HepG2 (cell line): ENCODE data around the gene YIPF1. TPM values are rescaled to one million over a fixed set of nuclear protein-coding genes. Genes with fewer than 3 reads are reported as not detected.

ENCODE experiments used
- ATAC-seq: fragments of 200-7000 bp; cut with Tn5 transposase; 3 replicates; pipeline ENCODE4 v1.9.1; 2020; ENCODE audit warnings: mild to moderate bottlenecking, moderate library complexity
- BruUV-seq: library from RNA; stranded (reverse); fragments of 400-500 nt; replicated peaks from 2 replicates; lab custom pipeline; 2021; lab: Mats Ljungman, UMichigan
- CTCF ChIA-PET: fragments of 300-600 bp; formaldehyde crosslinking; extraction: SDS; loops from one replicate; lab custom pipeline; 2021; ENCODE audit warnings: low total read pairs, inconsistent platforms, low intra/inter-chr PET ratio; lab: Yijun Ruan, JAX
- POLR2A ChIA-PET: fragments of 350-600 bp; sonication (Branson Sonifier 250); formaldehyde crosslinking; loops from one replicate; lab custom pipeline; 2020; ENCODE audit warnings: antibody characterized with exemption, inconsistent platforms; lab: Yijun Ruan, JAX
- DNase-seq: peaks from one replicate; pipeline ENCODE4 v3.0.0-alpha.2; 2015; ENCODE audit warnings: low spot score
- FAIRE-seq: peaks from 3 replicates; lab custom pipeline; 2011; peaks lifted over from hg19 to GRCh38; lab: Jason Lieb, UNC
- H2AFZ ChIP-seq: one replicate; pipeline ENCODE4 v1.6.1; 2011; ENCODE audit warnings: low read length, inconsistent platforms
- H3K27ac ChIP-seq: fragments of 300-600 bp; 3 replicates; pipeline ENCODE4 v1.8.0; 2011; ENCODE audit warnings: mixed run types, mild to moderate bottlenecking, mixed read lengths, low read length, inconsistent platforms; ENCODE audit not compliant: insufficient read depth; ENCODE audit errors: extremely low read length
- H3K27me3 ChIP-seq, 2 experiments: fragments of 200-600 bp in 1 of 2; 2 replicates in 1 of 2; 3 replicates in 1 of 2; pipeline versions ENCODE4 v1.6.0 to v1.8.0; 2011; ENCODE audit warnings: low read length in 2 of 2, mild to moderate bottlenecking in 2 of 2, moderate library complexity in 2 of 2, inconsistent platforms in 1 of 2; ENCODE audit not compliant: insufficient read depth in 2 of 2, control insufficient read depth in 1 of 2
- H3K36me3 ChIP-seq, 2 experiments: fragments of 200-600 bp in 1 of 2; replicated peaks in 1 of 2; 2 replicates in 1 of 2; 3 replicates in 1 of 2; pipeline versions ENCODE4 v1.5.1 to v1.8.0; 2011; ENCODE audit warnings: low read length in 2 of 2, inconsistent platforms in 1 of 2; ENCODE audit not compliant: insufficient read depth in 2 of 2, control insufficient read depth in 1 of 2
- H3K4me1 ChIP-seq: 2 replicates; pipeline ENCODE4 v1.5.1; 2012; ENCODE audit warnings: low read length, inconsistent platforms; ENCODE audit not compliant: insufficient read depth
- H3K4me2 ChIP-seq: 2 replicates; pipeline ENCODE4 v1.6.0; 2011; ENCODE audit warnings: low read depth, low read length, inconsistent platforms
- H3K4me3 ChIP-seq, 3 experiments: fragments of 200-600 bp in 1 of 3; sonication (generic), shearing (Covaris generic) in 1 of 3; replicated peaks in 1 of 3; 2 replicates each; pipeline ENCODE4 v1.5.1; 2011 to 2016; ENCODE audit warnings: low read length in 3 of 3, inconsistent platforms in 2 of 3, low read depth in 2 of 3, mild to moderate bottlenecking in 2 of 3, control low read depth in 1 of 3, mixed read lengths in 1 of 3; ENCODE audit not compliant: insufficient read depth in 1 of 3
- H3K79me2 ChIP-seq: one replicate; pipeline ENCODE4 v1.6.1; 2011; ENCODE audit warnings: low read length, inconsistent platforms; ENCODE audit not compliant: insufficient read depth
- H3K9ac ChIP-seq: 2 replicates; pipeline ENCODE4 v1.6.0; 2011; ENCODE audit warnings: mild to moderate bottlenecking, low read depth, low read length, inconsistent platforms; ENCODE audit not compliant: insufficient read depth
- H3K9me3 ChIP-seq: 2 replicates; pipeline ENCODE4 v1.5.1; 2012; ENCODE audit warnings: mild to moderate bottlenecking, low read length
- H4K20me1 ChIP-seq: 2 replicates; pipeline ENCODE4 v1.6.0; 2011; ENCODE audit warnings: inconsistent platforms, mild to moderate bottlenecking, low read length, moderate library complexity; ENCODE audit not compliant: insufficient read depth
- BRCA1 ChIP-seq: sonication (generic); formaldehyde crosslinking; IDR thresholded peaks from 2 replicates; pipeline ENCODE4 v1.4.0; 2020; ENCODE audit warnings: missing genetic modification reagents
- CSRNP2 ChIP-seq: sonication (generic); formaldehyde crosslinking; conservative IDR thresholded peaks from 2 replicates; pipeline ENCODE4 v1.8.0; 2022; ENCODE audit warnings: low read depth, missing genetic modification reagents
- FUBP1 ChIP-seq: sonication (generic); formaldehyde crosslinking; IDR thresholded peaks from 2 replicates; pipeline ENCODE4 v1.5.1; 2020; ENCODE audit warnings: missing genetic modification reagents, mild to moderate bottlenecking, borderline replicate concordance
- HMG20B ChIP-seq: conservative IDR thresholded peaks from 2 replicates; pipeline ENCODE4 v1.6.1; 2016; ENCODE audit warnings: missing genetic modification reagents, missing compliant biosample characterization
- JUNB ChIP-seq: sonication (generic); formaldehyde crosslinking; IDR thresholded peaks from 2 replicates; pipeline ENCODE4 v1.8.0; 2022; ENCODE audit warnings: missing genetic modification reagents, mild to moderate bottlenecking, borderline replicate concordance
- MATR3 ChIP-seq: sonication (generic); formaldehyde crosslinking; IDR thresholded peaks from 2 replicates; pipeline ENCODE4 v1.4.0; 2020; ENCODE audit warnings: missing genetic modification reagents
- NR1H2 ChIP-seq: sonication (generic); formaldehyde crosslinking; IDR thresholded peaks from 2 replicates; pipeline ENCODE4 v1.8.1; 2022; ENCODE audit warnings: low read depth, missing genetic modification reagents, borderline replicate concordance
- POLR2G ChIP-seq: fragments of 200-400 bp; formaldehyde crosslinking; IDR thresholded peaks from 2 replicates; pipeline ENCODE4 v1.6.1; 2018; ENCODE audit warnings: mild to moderate bottlenecking, low read depth, low read length, moderate library complexity
- SMAD3 ChIP-seq: sonication (generic); formaldehyde crosslinking; IDR thresholded peaks from 2 replicates; pipeline ENCODE4 v1.4.0; 2020; ENCODE audit warnings: missing genetic modification reagents
- SYNCRIP ChIP-seq: fragments of 200-400 bp; formaldehyde crosslinking; IDR thresholded peaks from 2 replicates; pipeline ENCODE4 v1.6.1; 2018; ENCODE audit warnings: mild to moderate bottlenecking, low read depth, low read length; ENCODE audit not compliant: insufficient read depth
- ZNF205 ChIP-seq: IDR thresholded peaks from 2 replicates; pipeline ENCODE4 v1.6.1; 2018; ENCODE audit warnings: missing biosample characterization, missing genetic modification reagents
- ZNF451 ChIP-seq: sonication (generic); formaldehyde crosslinking; IDR thresholded peaks from 2 replicates; pipeline ENCODE4 v1.5.0; 2020; ENCODE audit warnings: mild to moderate bottlenecking, missing genetic modification reagents
- ZNF501 ChIP-seq: sonication (generic); formaldehyde crosslinking; IDR thresholded peaks from 2 replicates; pipeline ENCODE4 v1.5.1; 2020; ENCODE audit warnings: mild to moderate bottlenecking, moderate library complexity, missing genetic modification reagents
- ZNF83 ChIP-seq: sonication (generic); formaldehyde crosslinking; IDR thresholded peaks from 2 replicates; pipeline ENCODE4 v1.4.0; 2020; ENCODE audit warnings: missing genetic modification reagents, mild to moderate bottlenecking, borderline replicate concordance
- ZNF879 ChIP-seq: sonication (generic); formaldehyde crosslinking; IDR thresholded peaks from 2 replicates; pipeline ENCODE4 v1.8.1; 2023; ENCODE audit warnings: missing genetic modification reagents
- WGBS: methylation state at CpG from one replicate; pipeline ENCODE4 v1.1.6; 2017; ENCODE audit warnings: low lambda C conversion rate; 5-methylcytosine and 5-hydroxymethylcytosine counted together
- in situ Hi-C: cut with HindIII; loops from 2 replicates; pipeline ENCODE4 v1.10.0; 2017; ENCODE audit warnings: low pct_unique_long_range_greater_than_20kb; ENCODE audit not compliant: extremely low pct_ligation_motif_present
- intact Hi-C: fragments of 100-400 bp; cut with micrococcal nuclease; formaldehyde crosslinking; loops from one replicate; pipeline ENCODE4 v1.10.0; 2022; ENCODE audit not compliant: unreplicated experiment
- polyA plus RNA-seq, 8 experiments: library from polyadenylated mRNA; depleted of rRNA in 3 of 8; stranded (reverse) in 7 of 8; unstranded in 1 of 8; fragments of >200 nt; fragmentation: Illumina TruSeq in 4 of 8; extraction: Trizol in 4 of 8; gene quantifications; 2 replicates each; pipeline versions ENCODE4 v1.2.1 to v1.2.3, GENCODE V29; 2011 to 2016; ENCODE audit warnings: low read depth in 4 of 8, missing spikeins in 1 of 8, mixed read lengths in 1 of 8; ENCODE audit not compliant: insufficient read depth in 1 of 8
- total RNA-seq, 5 experiments: library from RNA; depleted of rRNA; stranded (reverse); fragments of >200 nt; fragmentation: Illumina TruSeq; extraction: Trizol; gene quantifications; 2 replicates each; pipeline ENCODE4 v1.2.3, GENCODE V29; 2016; ENCODE audit warnings: low read depth in 1 of 5
- TF ChIP-seq, protein P1 (sequence below): sonication (generic); formaldehyde crosslinking; IDR thresholded peaks from 2 replicates; pipeline ENCODE4 v1.4.0; 2020; ENCODE audit warnings: missing genetic modification reagents

YIPF1 gene
- total and polyA plus RNA-seq, 2 of the 13 experiments (the other 11 are each of a cell fraction or from before 2014, with no cell fraction given), result 21.1 to 31.9 TPM

DNA sequence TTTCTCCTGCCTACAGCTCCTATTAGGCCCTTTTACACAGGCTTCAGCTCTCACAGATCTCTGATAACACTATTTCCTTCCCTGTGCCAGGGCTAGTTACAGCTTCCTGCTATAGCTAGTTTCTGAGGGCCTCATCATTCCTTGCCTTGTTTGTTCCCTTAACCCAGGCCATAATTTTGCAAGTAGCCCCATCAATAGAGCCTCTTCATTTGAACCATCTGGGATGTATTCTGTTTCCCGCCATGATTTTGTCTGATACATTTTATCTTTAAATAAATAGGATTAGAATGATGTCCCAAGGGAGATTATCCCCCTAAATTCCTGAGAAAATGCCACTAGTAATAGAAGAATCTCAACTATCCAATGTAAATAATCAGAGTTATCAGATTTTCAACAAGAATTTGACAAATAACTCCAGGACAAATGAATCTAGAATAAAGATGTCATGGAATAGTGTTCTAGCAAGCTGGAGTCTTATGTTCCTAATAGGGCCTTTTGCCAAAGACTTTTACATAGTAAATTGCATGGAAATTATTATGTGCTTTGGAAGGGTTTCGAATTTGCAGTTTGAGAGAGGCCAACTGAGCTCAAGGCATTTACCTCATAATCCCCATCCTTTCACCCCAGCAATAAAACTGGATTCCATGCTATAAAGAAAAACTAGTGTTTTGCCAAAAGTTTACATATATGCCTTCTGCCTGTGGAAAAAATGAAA lies 39.8 kb upstream of the YIPF1 start (continued):
- TF ChIP-seq FUBP1 (CRISPR knock-in tag), result no peak

GRCh38 chr1:53927376-53927881 lies 37.8 kb upstream of the YIPF1 start:
- ATAC-seq (no peak), DNase-seq (no peak), FAIRE-seq (no peak)
- no TSS peak for BruUV-seq
- Histone ChIP-seq H3K27me3 (no peaks in the 10 kb centered on the region), H2AFZ (no peak overlapping the region), H3K4me3 (no peak overlapping the region), H3K9ac (no peak overlapping the region), H3K4me2 (no peak overlapping the region), H3K27ac (no peak overlapping the region), H3K4me1 (no peaks in the 10 kb centered on the region), H3K36me3 (peaks cover 3 to 41% of the 10 kb centered on the region in 2 experiments; a peak in 3 of 5 replicates), H3K79me2 (no peaks in the 10 kb centered on the region), H3K9me3 (no peaks in the 10 kb centered on the region), H4K20me1 (no peaks in the 10 kb centered on the region)
- intact Hi-C loops (no loop called here), in situ Hi-C loops (no loop called here)
- ChIA-PET CTCF (no interaction called here), POLR2A (no interaction called here)
- WGBS, result 95% methylated on average over 2 of the region's 2 CpGs
- TF ChIP-seq BRCA1 (CRISPR knock-in tag) (no peak), MATR3 (CRISPR knock-in tag) (no peak), NR1H2 (CRISPR knock-in tag) (no peak), HMG20B (CRISPR knock-in tag) (no peak), CSRNP2 (CRISPR knock-in tag) (no peak), JUNB (no peak), SYNCRIP (no peak), POLR2G (no peak), ZNF83 (CRISPR knock-in tag) (no peak), ZNF205 (no peak), ZNF451 (CRISPR knock-in tag) (no peak), ZNF879 (CRISPR knock-in tag) (no peak), ZNF501 (CRISPR knock-in tag) (no peak), SMAD3 (no peak)
- TF ChIP-seq, protein P1, sequence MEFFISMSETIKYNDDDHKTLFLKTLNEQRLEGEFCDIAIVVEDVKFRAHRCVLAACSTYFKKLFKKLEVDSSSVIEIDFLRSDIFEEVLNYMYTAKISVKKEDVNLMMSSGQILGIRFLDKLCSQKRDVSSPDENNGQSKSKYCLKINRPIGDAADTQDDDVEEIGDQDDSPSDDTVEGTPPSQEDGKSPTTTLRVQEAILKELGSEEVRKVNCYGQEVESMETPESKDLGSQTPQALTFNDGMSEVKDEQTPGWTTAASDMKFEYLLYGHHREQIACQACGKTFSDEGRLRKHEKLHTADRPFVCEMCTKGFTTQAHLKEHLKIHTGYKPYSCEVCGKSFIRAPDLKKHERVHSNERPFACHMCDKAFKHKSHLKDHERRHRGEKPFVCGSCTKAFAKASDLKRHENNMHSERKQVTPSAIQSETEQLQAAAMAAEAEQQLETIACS (CRISPR knock-in tag), result no peak
- TF ChIP-seq, all 625 proteins: peak for 0
